GM19395 (cell line): ENCODE measurements around the gene VWA2.

Experiments used
- ATAC-seq: cut with Tn5 transposase; IDR thresholded peaks from one replicate; pipeline ENCODE4 v1.9.1; 2021; ENCODE audit warnings: mild to moderate bottlenecking, moderate library complexity; ENCODE audit not compliant: unreplicated experiment

Gene VWA2, protein sequence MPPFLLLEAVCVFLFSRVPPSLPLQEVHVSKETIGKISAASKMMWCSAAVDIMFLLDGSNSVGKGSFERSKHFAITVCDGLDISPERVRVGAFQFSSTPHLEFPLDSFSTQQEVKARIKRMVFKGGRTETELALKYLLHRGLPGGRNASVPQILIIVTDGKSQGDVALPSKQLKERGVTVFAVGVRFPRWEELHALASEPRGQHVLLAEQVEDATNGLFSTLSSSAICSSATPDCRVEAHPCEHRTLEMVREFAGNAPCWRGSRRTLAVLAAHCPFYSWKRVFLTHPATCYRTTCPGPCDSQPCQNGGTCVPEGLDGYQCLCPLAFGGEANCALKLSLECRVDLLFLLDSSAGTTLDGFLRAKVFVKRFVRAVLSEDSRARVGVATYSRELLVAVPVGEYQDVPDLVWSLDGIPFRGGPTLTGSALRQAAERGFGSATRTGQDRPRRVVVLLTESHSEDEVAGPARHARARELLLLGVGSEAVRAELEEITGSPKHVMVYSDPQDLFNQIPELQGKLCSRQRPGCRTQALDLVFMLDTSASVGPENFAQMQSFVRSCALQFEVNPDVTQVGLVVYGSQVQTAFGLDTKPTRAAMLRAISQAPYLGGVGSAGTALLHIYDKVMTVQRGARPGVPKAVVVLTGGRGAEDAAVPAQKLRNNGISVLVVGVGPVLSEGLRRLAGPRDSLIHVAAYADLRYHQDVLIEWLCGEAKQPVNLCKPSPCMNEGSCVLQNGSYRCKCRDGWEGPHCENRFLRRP

DNA sequence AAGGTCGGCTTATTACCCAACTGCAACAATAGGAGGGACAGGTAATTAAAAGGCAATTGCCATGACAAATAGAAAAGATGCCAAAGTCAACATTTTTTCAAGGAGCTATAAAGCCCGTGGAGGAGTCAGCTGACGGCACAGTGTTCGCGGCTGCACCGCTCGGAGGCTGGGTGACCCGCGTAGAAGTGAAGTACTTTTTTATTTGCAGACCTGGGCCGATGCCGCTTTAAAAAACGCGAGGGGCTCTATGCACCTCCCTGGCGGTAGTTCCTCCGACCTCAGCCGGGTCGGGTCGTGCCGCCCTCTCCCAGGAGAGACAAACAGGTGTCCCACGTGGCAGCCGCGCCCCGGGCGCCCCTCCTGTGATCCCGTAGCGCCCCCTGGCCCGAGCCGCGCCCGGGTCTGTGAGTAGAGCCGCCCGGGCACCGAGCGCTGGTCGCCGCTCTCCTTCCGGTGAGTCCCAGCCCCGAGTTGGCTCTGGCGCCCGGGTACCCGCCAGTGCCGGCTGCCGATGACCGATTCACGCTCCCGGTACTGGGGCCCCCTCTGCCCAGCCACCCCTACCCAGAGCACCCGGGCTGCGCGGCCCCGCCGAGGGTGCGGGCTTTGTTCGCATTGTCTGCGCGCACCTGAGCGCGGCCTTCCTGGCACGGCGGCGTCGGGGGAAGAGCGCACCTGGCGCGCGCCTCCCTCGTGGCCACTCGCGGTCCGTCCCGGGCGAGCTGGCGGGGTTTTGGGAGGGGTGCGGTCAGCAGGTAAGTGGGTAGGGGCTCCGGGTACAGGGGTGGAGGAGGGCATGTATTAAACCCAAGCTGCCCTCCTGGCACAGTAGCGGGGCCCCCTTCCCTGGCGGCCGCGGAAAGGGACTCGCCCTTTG lies at the start of gene VWA2:
Gene VWA2 (plus strand): TSS at position 138 of the 877 bp plus-strand sequence. CDS start 9,460 bp downstream, outside the sequence.
- ATAC-seq: peak; percentile 70

DNA sequence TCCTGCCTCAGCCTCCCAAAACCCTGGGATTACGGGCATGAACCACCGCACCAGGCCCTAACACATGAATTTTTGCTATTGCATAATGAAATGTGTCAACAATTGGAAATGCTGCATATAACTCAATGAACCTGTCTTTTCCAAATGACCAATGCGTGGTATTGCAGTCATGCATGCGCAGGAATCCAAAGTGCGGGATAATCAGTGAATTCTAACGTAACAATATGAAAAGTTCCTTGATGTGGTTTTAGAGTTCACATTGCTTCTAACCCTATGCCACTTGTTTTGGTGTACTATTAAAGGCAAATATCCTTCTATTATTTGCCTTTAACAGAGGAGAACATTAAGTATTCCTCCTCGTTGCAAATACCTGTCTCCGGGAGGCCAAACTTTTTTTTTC lies 49.4 kb upstream of the VWA2 start:
- no peak for ATAC-seq

DNA sequence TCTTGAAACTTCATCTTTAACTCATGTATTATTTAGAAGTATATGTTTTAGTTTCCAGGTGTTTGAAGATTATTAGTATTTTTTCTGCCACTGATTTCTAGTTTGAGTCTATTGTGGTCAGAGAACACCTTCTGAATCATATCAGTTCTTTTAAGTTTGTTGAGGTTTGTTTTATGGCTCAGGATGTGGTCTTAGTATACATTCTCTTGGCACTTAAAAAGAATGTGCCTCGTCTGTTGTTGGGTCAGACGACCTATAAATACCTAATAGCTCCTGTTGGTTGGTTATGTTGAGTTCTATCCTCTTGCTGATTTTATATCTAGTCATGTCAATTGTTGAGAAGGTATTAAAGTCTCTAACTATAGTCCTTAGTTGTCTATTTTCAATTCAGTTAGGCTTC lies 44.0 kb upstream of the VWA2 start:
- ATAC-seq: peak; percentile 98

DNA sequence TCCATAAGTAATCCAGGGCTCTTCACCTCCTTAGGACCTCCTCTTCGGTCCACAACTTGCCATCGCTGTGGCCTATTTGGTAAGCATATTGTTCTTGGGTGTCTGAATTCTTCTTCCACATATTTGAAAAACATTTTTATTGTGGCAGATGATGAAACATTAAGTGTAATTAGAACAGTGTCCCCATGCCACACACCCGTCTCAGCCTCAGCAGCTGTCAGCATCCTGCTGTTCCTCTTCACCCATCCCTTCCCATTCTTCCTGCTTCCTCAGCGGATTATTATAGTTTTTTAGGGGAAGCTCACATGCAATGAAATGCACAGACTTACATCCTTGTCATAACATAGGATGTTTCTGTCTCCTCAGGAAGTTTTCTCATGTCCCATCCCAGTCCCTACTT lies 39.8 kb upstream of the VWA2 start:
- ATAC-seq: no peak

DNA sequence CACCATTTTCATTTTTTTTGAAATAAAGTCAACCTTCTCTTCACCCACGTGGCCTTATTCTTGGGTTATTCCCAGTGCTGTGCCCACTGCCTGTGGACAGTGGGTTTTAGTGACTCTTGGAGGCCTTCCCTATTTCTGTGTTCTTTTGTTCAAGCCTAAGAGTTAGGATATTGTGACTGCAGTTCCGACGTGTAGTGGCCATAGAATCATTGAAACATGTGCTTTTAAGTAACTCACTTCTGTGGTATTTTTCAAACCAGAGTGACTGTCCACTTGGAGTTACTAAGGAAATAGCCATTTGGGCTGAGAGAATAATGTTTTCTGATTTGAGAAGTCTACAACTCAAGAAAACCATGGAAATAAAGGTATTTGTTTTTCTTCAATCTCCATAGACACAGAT lies 36.2 kb upstream of the VWA2 start:
- no peak for ATAC-seq

DNA sequence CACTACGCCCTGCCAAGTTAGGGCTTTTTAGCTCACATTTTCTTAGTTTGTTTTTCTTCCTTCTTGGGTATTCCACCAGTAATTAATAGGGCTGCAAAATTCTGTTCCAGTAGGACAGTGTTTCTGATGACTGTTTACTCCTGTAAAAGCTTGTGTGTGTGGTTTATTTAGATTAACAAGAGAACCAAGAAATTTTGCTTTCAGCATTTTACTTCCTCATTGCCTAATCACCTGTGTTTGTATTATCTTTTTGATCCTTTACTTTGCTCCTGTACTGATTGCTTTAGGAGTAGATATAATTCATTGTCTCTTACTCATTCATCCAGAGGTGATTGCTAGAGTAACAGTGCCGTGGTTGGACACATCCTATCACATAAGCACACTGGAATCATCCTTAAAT lies 32.2 kb upstream of the VWA2 start:
- ATAC-seq: no peak

DNA sequence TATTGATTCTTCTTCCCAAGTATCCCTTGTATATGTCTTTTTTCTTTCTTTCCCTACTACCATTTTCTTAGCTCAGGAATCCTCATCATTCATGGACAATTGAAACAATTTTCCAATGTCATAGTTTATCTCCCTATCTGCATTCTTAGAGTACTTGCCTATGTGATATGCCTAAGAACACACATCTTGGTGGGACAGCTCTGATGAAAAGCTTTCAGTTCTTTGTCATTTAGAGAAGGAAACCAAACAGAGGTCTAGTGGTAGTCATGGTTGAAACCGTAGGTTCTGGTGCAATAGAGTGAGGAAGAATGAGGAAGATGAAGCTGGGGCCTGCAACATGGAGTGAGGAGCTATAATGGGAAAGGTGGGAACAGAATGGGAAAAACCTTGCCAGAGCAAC lies 31.7 kb upstream of the VWA2 start:
- ATAC-seq: no peak

DNA sequence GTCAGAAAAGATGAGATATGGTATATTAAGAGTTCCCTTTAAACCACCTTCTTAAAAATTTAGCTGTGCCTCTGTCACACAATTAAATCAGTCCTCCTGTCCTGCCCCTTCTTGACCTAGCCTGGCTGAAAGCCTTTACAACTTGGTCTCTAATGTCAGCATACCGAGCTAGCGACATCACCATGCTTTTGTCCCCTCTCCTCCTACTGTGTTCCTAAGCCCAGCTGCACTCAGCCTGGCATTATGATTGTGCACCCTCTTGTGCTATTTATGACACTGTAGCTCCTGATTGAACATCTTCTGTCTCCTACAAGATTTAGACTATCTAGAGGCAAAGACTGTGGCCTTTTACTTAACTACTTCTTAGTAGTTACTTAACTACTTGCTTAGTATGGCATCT lies 30.7 kb upstream of the VWA2 start:
- no peak for ATAC-seq

DNA sequence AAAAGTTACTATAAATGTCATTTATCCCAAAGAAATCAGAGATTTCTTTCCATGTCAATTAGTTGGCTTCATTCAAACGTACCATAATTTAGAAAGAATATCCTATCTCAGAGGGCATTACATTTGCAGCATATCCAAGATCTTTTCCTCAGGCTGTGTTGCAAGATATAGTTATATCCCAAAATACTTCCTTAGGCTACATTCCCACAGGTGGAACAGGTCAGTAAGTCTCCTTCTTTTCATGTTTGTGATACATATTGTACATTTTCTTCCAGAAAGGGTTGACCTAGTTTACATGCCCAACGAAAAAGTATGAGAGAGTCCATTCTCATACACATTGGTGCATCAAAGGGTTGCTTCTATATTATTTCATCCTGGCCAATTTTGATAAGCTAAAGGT lies 26.9 kb upstream of the VWA2 start:
- ATAC-seq: no peak

DNA sequence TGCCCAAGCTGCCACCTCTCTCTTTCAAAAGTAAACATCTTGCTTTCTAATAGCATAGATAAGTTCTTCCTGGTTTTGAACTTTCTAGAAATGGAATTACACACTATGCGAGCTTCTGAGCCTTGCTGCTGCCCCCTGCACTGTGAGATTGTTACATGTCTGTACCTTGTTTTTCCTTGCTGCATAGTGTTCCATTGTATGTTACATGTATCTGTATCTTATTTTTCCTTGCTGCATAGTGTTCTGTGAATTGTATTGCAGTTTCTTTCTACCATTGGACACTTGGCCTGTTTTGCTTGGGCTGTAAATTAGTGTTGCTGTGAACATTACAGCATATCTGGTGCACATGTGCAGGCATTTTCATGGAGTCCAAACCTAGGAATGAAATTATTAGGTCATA lies 24.0 kb upstream of the VWA2 start:
- no peak for ATAC-seq

DNA sequence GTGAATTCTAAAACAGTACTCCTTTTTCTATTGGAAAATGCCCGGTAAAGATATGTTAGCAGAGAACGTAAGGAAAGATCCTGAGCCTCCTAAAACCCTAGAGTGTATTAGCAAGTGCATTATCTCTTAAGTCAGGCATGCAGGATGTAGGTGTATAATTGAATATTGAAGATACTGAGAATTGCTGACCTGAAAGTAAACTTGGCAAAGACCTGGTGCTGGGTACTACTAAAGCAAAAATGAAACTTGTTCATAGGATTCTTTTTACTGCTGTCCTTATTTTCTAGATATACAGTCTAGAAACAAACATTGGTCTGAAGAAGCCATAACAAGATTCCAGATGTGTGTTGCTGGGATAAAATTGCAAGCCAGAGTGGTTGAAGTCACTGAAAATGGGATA lies 18.8 kb upstream of the VWA2 start:
- no peak for ATAC-seq

DNA sequence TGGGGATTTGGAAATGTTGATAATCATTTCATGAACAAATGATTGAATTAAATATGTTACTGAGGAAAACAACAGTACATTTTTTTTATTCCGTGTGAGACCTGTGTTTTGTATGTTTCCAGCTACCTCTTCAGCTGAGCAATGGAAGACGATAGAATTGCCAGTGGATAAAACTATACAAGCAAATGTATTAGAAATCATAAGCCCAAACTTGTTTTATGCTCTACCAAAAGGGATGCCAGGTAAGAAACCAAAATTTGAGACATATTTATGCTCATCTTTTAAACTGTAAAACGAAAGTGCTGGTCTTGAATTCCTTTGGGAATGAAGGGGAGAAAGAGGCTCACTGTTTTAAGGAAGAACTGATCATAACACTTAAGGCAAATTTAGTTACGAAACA lies 17.8 kb upstream of the VWA2 start:
- no peak for ATAC-seq

DNA sequence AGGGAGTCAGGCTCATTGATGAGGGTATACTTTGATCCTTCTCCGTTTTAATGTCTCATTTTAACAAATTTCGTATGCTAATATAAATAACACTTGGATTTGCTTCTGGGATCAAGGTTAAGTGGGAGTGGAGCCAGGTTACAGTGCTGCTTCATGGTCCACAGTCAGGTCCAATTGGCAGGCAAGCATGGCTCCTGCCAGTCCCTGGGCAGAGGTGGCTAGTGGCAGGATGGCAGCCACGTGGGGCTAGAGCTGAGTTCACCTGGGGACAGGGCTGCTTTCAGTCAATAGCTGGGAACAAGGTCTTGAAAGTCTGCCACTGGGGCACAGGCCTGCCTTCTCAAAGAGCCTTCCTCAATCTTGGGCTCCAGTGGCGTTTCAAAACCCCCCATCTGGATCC lies 16.0 kb upstream of the VWA2 start:
- no peak for ATAC-seq

DNA sequence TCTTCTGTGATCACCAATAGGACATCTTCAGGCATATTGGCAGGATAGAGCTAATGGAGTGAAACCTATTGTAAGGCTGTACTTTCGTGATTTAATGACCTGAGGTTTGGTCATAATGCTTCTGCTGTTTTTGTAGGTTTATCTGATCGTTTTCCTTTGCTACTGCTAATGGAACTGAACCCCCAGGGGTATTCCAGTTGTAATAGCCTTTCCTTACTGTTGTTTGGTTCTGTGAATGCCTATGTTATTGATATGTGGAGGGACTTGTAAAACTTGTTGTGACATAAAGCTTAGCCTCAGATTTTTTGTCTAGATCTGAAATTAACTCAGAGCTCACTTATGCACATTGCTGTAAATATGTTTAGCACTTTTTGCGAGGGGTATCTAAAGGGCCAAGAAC lies 10.9 kb upstream of the VWA2 start:
- ATAC-seq: no peak

DNA sequence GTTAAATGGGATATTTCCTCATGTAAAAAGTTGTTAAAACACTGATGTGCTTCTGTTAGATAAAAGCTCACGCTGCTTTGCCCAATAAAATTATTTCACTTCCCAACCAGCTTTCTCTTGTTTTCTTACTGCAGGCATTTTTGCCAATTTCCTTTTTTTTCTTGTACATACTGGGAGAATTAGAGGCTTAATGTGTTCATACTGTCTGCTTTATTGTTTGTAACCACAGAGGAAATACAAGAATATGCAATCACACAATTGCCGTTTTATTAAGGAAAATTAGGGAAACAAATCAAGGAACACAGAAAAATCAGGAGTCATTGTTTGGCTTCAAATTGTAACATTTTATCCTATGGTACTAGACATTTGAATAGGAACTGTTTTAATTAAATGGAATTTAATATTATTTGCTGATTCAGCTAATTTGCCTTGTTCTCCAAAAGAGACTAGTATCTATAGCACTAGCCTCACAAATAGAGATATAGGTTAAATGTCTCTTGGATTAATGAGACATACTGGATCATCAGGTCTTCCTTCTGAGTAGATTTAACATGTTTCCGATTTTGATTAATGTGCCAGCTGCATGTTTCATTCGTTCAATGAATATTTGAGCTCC lies 6.4 kb upstream of the VWA2 start:
- ATAC-seq: no peak

DNA sequence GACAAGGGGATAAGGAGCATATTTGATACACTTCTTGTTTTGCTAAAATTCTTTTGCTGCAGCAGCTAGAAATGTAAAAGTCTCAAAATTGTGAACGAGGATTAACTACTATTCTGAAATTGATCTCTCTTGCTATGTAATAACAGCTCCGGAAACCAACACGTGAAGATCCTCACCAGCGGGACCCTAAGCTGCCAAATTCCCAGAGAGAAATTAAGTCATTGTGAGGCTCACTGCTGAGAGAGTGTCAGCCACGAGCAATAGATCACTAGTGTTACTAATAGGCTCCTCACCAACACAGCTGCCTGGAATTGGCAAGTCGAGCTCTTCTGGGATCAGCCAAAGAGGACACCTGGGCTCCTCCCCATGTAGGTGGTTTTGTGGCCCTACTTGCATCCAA lies 5.6 kb upstream of the VWA2 start:
- ATAC-seq: no peak

DNA sequence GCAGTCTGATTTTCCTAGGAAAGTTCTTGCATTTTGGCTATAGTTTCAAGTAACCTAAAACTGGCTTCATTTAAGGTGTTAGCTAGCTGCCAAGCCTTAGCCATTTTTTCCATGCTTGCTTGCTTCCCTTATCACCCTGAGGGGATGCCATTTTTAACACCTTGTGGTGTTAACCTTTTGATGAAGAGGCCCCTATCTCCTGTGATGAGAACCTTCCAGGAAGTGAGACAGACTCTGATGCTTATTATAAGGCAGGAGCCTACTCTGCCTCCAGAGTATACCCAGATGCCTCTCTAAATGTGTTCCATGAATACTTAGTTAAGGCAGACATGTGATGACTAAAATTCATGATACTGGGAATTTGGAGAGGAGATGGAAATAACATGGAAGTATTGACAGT lies 4.9 kb upstream of the VWA2 start:
- ATAC-seq: no peak

DNA sequence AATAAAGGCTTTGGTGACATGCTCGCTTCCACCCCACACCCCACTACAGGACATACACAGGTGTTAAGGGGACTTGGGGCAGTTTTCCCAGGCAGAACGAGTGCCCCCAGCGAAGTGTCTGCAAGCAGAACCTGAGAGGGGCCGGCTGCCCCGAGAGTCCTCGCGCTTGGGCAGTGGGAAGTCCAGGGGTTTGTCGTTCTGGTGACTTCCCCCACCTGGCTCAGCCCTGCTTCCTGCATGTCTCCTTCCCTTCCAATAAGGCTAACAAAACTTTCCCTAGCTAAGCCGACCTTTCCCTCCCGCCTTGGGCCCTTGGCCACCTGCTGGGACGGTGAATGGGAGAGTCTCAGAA lies 916 bp downstream of the VWA2 start:
- no peak for ATAC-seq

DNA sequence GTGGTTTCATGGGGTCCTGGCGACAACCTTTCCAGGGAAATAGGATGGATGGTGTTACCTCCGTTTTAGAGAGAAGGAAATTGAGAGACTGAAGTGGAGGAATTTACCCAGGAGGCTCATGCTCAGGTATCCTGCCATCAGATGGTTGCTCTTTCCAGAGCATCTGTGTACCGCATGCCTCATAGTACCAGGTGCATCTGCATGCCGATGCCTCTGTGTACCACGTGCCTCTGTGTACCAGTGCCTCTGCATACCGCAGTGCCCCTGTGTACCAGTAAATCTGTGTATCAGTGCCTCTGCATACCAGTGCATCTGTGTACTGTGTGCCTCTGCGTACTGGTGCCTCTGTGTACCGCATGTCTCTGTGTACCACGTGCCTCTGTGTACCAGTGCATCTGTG lies 3.2 kb downstream of the VWA2 start:
- ATAC-seq: no peak

DNA sequence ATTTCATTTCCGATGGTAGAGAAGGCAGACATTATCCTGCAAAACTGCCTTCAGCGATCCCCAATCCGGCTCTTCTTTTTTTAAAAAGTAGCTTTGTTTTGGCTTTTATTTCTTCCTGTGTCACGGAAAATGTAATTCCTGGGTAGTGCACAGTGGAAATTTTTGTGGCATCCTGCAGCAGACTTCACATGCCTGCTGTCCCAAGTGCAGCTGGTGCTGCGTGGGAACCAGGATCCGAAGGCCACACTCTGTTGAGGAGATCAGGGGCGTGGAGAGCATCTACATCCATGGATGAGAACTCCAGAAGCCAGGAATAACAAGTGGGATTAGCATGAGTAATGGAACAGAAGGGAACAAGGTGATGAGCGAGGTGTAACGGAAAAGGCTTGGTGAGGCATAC lies 4.6 kb downstream of the VWA2 start:
- ATAC-seq: no peak

DNA sequence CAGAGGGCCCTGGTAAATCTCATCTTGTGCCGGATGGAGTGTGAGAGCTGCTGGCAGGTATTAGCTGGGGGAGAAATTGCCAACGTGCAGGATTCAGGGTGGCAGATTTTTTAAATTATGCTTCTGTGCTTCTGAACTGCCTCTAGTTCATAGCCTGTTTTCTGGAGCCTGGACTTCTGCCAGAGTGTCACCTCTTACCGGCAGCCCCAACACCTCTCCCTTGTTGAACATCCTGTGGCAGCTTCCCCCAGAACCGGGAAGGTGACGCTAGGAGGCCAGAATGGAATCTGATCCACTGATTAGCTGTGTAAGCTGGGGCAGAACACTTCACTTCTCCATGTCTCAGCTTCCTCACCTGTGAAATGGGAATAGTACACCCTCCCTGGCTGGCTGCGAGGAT lies 5.1 kb downstream of the VWA2 start:
- ATAC-seq: no peak
